Choroid plexus epithelial cell (primary cell): ENCODE results near the gene NOG.

Experiments
- DNase-seq: peaks from one replicate; pipeline ENCODE4 v3.0.0-alpha.2; 2010; ENCODE audit warnings: low read depth
- H3K4me3 ChIP-seq: 2 replicates; pipeline ENCODE4 v1.5.1; 2011; ENCODE audit warnings: low read depth, mild to moderate bottlenecking, control low read depth, low read length, moderate library complexity
- CTCF ChIP-seq: conservative IDR thresholded peaks from 2 replicates; pipeline ENCODE4 v1.5.1; 2011; ENCODE audit warnings: low read depth, mild to moderate bottlenecking, control low read depth, inconsistent platforms, low read length, moderate library complexity

NOG gene

GRCh38 chr17:56641373-56641772 is 47.9 kb downstream of the NOG start:
- H3K4me3 ChIP-seq, result no peak overlapping the region
- no peak for TF ChIP-seq CTCF
- DNase-seq, result no peak

- TF ChIP-seq CTCF, result no peak
- no peak for DNase-seq
- no peak overlapping the region for H3K4me3 ChIP-seq
Observed at GRCh38 chr17:56641894-56642293, 48.4 kb downstream of the NOG start.

GRCh38 chr17:56642424-56642823 is 48.9 kb downstream of the NOG start:
- no peak for TF ChIP-seq CTCF
- no peak overlapping the region for H3K4me3 ChIP-seq
- no peak for DNase-seq
